ENCODE measurements around the gene CAV1.

The CAV1 gene

DNA sequence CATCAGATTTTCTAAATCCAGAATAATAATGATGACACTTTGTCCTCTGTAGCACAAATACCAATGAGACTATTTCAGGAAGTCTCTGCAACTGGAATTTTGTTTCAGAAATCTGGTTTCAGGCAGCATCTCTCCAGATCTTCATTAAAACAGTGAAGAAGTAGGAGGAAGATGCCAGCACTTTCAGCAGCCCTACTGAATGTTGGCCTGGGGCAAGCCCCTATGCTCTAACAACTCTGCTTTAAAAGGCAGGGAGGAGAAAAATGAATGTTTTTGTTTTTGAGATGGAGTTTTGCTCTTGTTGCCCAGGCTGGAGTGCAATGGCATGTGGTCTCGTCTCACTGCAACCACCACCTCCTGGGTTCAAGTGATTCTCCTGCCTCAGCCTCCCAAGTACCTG, 7.2 kb upstream of the CAV1 start:
- no peak for DNase-seq
- H3K9me3 Mint-ChIP-seq, result no peaks in the 10 kb centered on the region
- ATAC-seq, result no peak
- H3K27ac Mint-ChIP-seq, result no peak overlapping the region
- no peak overlapping the region for H3K4me3 Mint-ChIP-seq
- H3K4me1 Mint-ChIP-seq, result peaks cover 4% of the 10 kb centered on the region
- H3K27me3 Mint-ChIP-seq, result peaks cover 50% of the 10 kb centered on the region

DNA sequence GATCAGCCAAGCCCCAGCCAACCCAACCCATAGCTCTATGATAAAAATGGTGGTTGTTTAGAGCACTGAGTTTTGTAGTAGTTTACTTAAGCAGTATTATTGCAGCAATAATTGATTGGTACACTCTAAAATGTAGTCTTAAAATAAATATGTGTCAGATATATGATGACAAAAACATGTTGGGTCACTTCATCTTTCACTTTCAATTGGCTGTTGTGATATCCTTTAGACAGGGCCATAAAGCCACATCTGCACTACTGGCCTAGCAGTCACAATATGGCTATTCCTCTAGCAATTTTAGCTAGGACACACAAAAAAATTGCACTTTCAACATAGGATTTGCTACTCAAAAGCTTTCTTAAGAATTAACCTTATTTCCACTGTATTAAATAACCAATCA, 5.9 kb upstream of the CAV1 start:
- Mint-ChIP-seq H3K4me3 (no peak overlapping the region), H3K4me1 (no peaks in the 10 kb centered on the region), H3K27me3 (peaks cover 52% of the 10 kb centered on the region), H3K9me3 (no peaks in the 10 kb centered on the region), H3K27ac (no peak overlapping the region)
- ATAC-seq, result no peak
- no peak for DNase-seq

DNA sequence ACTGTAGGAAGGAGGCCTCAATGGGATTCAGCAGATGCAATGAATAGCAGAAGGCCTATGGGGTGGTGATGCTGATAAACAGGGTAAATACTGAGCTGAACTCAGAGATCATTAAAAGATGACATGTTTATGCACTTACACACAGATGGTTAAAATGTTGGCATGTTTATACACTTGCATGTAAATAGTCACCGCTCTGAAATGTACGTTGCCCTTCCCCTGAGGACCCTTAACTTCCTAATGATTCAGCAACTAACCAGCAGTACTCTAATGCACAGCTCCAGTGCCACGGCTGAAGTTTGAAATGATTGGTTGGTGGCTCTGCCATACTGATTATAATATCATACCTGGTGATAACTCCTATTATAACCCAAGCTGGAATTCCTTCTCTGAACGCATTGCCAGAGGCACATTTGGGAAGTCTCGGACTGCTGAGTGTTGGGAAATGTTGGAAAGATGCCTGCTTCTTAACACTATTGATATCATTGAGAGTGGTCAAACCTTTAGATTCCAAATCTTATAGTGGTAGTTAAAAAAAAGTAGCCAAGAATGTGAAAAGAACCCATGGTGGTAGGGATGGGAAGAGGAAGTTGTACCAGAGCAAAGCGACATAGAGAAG, 3.7 kb upstream of the CAV1 start:
- Mint-ChIP-seq H3K27me3 (peaks cover 64% of the 10 kb centered on the region), H3K4me3 (no peak overlapping the region), H3K27ac (no peak overlapping the region), H3K9me3 (no peaks in the 10 kb centered on the region), H3K4me1 (peaks cover 19% of the 10 kb centered on the region)
- ATAC-seq (no peak), DNase-seq (no peak)

DNA sequence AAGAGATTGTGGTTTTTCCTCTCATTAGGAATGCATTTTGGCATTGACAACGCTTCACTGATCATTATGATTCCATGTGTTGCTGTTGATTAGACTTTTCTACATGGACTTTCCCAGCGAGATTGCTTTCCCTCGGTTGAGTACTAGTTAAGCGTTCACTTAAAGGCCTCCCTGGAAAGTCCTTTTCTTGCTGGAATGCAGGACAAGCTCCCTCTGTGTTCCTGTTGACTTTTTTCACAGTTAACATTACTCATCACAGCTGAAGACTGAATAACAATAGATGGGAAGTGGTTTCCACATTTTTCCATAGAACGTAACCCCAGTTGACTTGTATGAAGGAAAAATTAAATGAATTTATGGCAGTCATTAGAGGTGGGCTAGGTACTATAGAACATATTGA, 2.6 kb upstream of the CAV1 start:
- Mint-ChIP-seq H3K4me3 (no peak overlapping the region), H3K9me3 (no peaks in the 10 kb centered on the region), H3K4me1 (peaks cover 27% of the 10 kb centered on the region), H3K27ac (no peak overlapping the region), H3K27me3 (peaks cover 74% of the 10 kb centered on the region)
- no peak for DNase-seq
- ATAC-seq, result no peak

DNA sequence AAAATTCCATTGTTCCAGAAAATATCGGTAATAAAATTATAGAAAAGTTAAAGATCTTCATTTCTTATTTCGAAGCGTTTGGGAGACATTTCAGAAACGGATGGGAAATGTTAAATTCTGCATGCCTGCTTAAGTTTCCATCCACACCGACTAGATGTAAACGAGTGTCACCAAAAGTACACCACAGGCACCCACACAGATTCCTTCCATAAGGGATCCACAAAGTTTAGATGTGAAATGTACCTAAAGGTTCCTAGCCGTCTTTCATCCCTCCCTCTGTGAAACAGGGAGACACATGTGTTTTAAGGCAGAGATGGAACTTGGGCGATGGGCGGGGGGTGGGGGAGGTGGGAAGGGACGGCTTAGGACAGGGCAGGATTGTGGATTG, 621 bp upstream of the CAV1 start:
- Mint-ChIP-seq H3K4me3 (peak overlapping the region in 1 of 2 donors; percentile 53), H3K27ac (no peak overlapping the region), H3K4me1 (peaks cover 27% of the 10 kb centered on the region), H3K27me3 (peaks cover 90% of the 10 kb centered on the region), H3K9me3 (no peaks in the 10 kb centered on the region)
- ATAC-seq (no peak), DNase-seq (no peak)

DNA sequence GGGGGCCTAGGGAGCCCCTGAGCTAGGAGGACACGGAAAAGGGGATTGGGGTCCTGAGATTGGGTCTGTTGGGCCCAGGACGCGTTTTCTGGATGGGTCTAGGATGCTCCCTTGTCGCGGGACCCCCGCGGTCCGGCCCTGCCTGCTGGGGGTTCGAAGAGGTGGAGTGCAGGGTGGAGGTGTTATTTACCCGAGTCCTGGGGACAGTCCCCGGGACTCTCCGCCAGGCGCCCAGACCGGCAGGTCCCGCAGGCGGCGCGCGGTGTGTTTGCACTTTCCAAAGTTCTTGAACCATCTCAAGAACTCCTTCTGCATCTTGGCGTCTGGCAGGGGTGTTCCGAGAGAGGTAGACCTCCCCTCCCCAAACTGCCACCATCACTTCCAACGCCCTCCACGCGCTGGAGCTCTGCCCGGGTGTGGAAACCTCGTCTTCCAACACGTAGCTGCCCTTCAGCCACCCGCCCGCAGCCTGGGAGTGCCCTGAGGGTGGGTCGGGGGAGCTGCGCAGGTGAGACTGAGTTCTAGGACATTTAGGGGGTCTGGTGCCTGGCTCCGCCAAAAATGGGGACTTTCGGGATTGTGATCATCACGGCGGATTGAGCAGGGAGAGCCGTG, 569 bp downstream of the CAV1 start:
- Mint-ChIP-seq H3K4me1 (peaks cover 27% of the 10 kb centered on the region), H3K27me3 (peaks cover 84% of the 10 kb centered on the region), H3K9me3 (no peaks in the 10 kb centered on the region), H3K27ac (peak overlapping the region; percentile 17 to 64), H3K4me3 (peak overlapping the region; percentile 86 to 95)
- peak; percentile 47 to 54 for DNase-seq
- ATAC-seq, result peak; percentile 72

DNA sequence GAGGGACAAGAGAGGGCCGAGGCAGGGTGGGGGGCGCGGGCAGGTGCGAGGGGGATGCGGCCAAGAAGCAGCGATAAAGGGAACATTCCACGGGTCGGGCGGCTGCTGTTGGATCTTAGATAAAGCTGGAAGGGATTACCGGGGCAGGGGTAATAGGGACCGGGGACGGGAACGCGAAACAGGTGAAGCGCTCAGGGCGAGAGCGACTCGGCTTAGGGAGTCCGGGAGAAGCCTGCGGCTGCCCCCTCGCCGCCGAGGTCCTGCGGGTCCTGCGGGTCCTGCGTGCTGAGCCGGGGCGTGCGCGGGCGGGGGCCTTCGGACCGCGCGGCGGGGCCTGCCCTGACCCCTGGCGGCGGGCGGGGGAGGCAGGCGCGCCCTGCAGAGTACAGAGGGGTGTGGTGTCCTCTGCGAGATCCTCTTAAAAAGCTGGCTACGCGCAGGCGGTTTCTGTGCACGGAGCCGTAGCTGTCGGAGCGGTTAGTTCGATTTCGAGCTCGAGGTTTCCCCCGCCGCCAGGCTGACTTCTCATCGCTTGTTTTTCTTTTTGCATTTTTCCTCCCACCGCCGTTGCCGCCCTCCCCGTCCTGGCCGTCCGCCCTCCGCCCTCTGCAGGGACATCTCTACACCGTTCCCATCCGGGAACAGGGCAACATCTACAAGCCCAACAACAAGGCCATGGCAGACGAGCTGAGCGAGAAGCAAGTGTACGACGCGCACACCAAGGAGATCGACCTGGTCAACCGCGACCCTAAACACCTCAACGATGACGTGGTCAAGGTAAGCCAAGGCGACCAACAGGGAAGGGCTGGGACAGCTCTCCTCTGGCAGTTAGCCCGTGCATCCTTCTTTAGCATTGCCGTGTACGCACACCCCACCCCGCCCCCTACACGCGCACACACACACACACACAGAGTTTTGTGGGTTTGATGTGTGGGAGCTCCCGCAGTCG, 1.4 kb downstream of the CAV1 start:
- no peaks in the 10 kb centered on the region for H3K9me3 Mint-ChIP-seq
- ATAC-seq (peak; percentile 92), DNase-seq (peak; percentile 70 to 74)
- H3K4me1 Mint-ChIP-seq, result peaks cover 27% of the 10 kb centered on the region
- peaks cover 88% of the 10 kb centered on the region for H3K27me3 Mint-ChIP-seq
- H3K27ac Mint-ChIP-seq, result peak overlapping the region in 1 of 2 donors; percentile 42
- peak overlapping the region; percentile 86 to 95 for H3K4me3 Mint-ChIP-seq

DNA sequence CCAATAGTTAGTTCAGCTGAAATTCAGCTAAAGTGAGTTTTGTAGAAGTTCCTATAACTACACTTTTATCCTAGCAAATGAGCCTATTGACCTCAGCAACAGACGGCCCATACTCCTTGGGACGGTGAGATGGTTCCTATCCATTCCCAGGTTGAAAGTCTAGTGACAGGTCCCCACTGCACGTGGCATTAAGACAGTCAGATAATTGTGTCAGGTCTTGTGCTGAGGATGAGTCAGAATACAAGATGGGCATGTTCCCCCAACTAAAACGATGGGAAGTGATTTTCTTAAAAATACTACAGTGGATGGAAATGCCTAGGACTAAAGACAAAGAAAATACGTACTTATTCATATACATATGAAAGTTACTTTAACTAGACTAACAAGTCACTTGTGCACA, 2.1 kb downstream of the CAV1 start:
- Mint-ChIP-seq H3K27me3 (peaks cover 80% of the 10 kb centered on the region), H3K9me3 (no peaks in the 10 kb centered on the region), H3K4me1 (peaks cover 27% of the 10 kb centered on the region), H3K27ac (peak overlapping the region in 1 of 2 donors; percentile 42), H3K4me3 (peak overlapping the region; percentile 71 to 95)
- DNase-seq (no peak), ATAC-seq (no peak)

DNA sequence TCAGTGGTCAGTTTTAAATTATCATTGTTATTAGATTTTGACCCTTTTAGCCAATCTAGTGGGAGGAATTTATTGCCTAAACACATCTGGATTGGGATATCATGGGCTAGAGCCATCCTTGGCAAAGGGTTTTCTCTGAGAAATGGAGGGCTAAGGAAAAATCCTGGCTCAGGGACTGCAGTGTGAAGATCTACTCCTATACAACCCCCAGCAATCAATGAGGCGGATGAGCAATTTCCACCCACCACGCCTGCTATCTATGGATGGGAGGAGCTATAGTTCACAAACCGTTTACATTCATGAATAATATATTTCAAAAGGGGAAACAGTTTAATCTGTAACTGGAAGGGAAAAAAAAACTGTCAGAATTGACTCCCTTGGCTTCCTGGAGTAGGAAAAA, 2.7 kb downstream of the CAV1 start:
- no peak for DNase-seq
- H3K27ac Mint-ChIP-seq, result no peak overlapping the region
- H3K4me3 Mint-ChIP-seq, result no peak overlapping the region
- no peaks in the 10 kb centered on the region for H3K9me3 Mint-ChIP-seq
- ATAC-seq, result no peak
- peaks cover 78% of the 10 kb centered on the region for H3K27me3 Mint-ChIP-seq
- peaks cover 27% of the 10 kb centered on the region for H3K4me1 Mint-ChIP-seq

DNA sequence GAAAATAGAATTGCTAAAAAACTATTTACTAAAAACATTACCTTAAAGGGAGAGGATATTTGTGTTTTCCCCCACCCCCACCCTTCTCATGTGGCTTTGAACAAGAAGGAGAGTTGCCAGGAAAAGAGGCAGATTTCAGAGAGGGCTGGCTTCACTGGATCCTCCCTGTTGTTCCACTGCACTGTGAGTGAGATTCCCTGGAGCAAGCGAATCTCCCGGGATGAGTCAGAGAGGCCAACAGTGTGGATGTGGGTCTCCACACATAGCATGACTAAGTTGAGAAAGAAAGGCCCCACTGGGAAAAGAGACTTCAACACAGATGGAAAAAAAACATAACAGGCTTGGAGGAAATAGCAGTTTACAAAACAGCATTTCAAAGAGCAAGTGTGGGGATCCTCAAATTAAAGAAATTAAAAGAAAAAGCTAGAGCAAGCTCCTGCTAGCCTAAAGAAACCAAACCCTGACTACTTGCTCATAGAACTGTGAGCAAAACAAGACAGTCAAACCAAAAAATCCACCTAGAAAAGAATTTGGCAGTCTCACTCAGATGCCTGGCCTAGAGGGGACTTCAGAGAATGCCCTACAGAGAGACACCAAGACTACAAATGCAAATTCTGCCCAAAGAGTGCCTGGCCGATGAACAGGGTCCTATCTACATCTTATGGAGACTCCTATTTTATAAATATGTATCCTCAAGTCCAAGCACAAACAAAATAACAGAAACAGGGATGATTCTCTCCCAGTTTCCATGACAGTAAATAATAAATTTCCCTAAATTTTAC, 3.4 kb downstream of the CAV1 start:
- peaks cover 27% of the 10 kb centered on the region for H3K4me1 Mint-ChIP-seq
- no peaks in the 10 kb centered on the region for H3K9me3 Mint-ChIP-seq
- no peak overlapping the region for H3K27ac Mint-ChIP-seq
- no peak overlapping the region for H3K4me3 Mint-ChIP-seq
- DNase-seq (no peak), ATAC-seq (no peak)
- H3K27me3 Mint-ChIP-seq, result peaks cover 76% of the 10 kb centered on the region

DNA sequence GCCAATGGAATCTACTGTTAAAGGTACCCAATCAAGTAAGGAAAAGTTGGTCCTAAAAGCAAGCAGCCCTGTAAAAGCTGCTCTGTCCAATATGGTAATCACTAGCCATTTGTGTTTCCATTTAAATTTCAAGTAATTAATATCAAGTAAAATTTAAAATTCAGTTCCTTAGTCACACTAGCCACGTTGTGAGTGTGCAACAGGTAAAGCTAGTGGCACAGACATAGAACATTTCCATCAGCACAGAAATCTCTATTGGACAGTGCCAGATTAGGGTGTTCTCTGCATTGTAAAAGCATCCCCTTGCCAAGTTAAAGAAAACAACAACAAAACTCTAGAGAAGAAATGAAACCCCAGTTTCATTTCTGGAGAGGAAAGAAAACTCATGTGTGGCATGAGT, 4.4 kb downstream of the CAV1 start:
- H3K27ac Mint-ChIP-seq, result no peak overlapping the region
- no peak for ATAC-seq

DNA sequence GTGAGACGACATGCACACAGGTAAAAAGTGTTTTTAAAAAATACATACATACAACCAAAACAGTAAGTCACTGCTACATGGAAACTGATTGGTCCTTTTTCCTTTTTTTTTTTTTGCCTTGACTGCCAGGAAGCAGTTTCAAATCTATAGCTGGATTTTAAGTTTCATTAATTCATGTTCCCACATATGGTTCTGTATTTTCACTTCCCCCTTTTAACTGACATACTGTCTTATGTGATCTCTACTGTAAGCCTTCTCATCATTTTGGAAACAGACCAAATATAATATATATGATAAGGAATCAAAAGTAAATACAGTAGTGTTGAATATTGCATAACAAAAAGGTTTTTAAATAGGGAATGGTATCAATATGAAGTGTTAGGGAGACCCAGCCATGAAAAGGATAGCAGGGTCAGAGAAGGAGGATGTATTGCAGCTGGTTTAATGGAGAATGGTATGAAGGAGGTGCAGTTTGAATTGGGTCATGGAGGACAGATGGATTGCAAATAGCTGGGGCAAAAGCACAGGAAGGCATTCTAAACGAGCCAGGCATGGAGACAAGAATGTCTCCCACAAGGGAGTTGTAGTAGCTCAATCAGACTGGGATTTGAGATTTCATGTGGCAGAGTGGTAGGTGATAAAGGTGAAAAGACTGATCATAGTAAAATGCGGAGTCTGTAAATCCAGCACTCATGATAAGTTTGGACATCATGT, 5.4 kb downstream of the CAV1 start:
- H3K27me3 Mint-ChIP-seq, result peaks cover 61% of the 10 kb centered on the region
- H3K27ac Mint-ChIP-seq, result no peak overlapping the region
- ATAC-seq, result no peak
- no peak for DNase-seq
- H3K4me1 Mint-ChIP-seq, result peaks cover 15% of the 10 kb centered on the region
- H3K9me3 Mint-ChIP-seq, result no peaks in the 10 kb centered on the region
- no peak overlapping the region for H3K4me3 Mint-ChIP-seq

More for the DNA sequence above, 4.4 kb downstream of the CAV1 start:
- Mint-ChIP-seq H3K9me3 (no peaks in the 10 kb centered on the region), H3K27me3 (peaks cover 66% of the 10 kb centered on the region), H3K4me3 (no peak overlapping the region), H3K4me1 (peaks cover 25% of the 10 kb centered on the region)
- DNase-seq, result no peak

DNA sequence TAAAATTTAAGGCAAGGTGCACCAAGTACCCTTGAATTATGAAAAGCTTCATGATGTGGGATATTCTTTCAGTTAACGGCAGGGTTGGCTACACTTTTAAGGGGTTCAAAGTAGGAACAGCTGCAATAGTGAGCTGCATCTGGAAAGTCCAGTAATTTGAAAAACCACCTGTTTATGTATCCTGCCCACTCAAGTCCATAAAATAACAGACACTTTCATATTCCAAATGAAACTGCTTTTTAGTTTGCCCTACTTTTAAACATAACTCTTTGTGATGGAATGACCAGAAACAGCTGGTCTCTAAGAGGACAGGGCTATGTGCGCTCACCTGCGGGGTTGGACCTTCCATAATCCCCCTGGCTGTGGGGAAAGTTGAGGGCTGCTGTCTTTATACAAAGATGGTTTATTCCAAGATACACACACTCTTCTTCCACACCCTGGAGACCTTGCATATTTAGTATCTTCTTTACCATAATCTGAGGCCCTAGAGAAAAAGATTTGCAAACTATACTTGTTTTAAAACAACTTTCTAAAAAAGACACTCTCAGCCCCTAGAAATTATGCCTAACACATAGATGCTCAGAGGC, 7.4 kb downstream of the CAV1 start:
- Mint-ChIP-seq H3K27ac (no peak overlapping the region), H3K27me3 (peaks cover 46% of the 10 kb centered on the region), H3K4me1 (no peaks in the 10 kb centered on the region), H3K9me3 (no peaks in the 10 kb centered on the region), H3K4me3 (no peak overlapping the region)
- no peak for ATAC-seq
- DNase-seq, result no peak

DNA sequence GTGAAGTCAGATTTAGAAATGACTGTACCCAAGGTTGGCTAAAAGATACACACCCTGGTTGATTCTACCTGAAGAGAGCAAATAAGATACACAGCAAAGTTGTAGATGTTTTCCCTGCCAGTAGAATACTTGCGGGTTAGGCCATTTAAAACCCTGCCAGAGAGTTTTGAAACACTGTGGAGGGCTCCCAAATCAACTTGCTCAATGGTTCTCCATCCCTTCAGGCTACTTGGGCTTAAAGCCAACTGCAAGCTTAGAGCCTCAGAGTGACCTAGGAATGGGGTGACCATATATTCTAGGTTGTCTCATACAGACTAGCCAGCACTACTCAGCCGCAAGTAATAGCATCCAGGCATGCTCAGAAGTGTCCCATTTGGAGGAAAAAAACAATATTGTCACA, 10.0 kb downstream of the CAV1 start:
- H3K27ac Mint-ChIP-seq, result no peak overlapping the region
- no peaks in the 10 kb centered on the region for H3K4me1 Mint-ChIP-seq
- H3K4me3 Mint-ChIP-seq, result no peak overlapping the region
- H3K9me3 Mint-ChIP-seq, result peaks cover 4 to 12% of the 10 kb centered on the region in 2 donors
- ATAC-seq, result no peak
- peaks cover 53% of the 10 kb centered on the region for H3K27me3 Mint-ChIP-seq
- DNase-seq, result no peak
